Islet of Langerhans (tissue), 1 donor: ENCODE measurements around the gene ALOX5AP.

Source experiments
- FAIRE-seq: peaks from one replicate; lab custom pipeline; 2011; peaks lifted over from hg19 to GRCh38; lab: Jason Lieb, UNC

ALOX5AP gene

GRCh38 chr13:30714629-30715371, 20.5 kb upstream of the ALOX5AP start:
- no peak for FAIRE-seq

GRCh38 chr13:30715372-30715756, 20.0 kb upstream of the ALOX5AP start:
- no peak for FAIRE-seq

DNA sequence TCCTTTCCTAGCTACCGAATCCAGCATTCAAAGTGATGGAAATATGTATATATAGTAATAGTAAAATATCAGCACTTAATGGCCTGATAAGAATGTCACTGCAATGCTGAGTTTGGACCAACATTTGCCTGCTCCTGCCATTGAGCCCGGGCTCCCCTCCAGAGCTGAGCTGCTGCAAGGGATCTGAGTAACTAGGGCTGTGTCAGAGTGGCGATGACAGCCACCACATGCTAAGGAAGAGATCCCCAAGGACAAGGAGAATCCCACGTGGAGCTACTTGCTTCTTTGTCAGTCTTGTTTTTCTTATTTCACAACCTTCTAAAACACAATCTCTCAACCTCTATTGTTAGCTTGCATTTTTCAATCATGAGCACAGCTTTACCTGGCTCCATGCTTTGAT, 19.5 kb upstream of the ALOX5AP start:
- FAIRE-seq: no peak

GRCh38 chr13:30718661-30719524, 16.4 kb upstream of the ALOX5AP start:
- FAIRE-seq: no peak

- no peak for FAIRE-seq
Observed at GRCh38 chr13:30719525-30719914, 15.8 kb upstream of the ALOX5AP start.

GRCh38 chr13:30720172-30720869, 15.0 kb upstream of the ALOX5AP start:
- FAIRE-seq: no peak

DNA sequence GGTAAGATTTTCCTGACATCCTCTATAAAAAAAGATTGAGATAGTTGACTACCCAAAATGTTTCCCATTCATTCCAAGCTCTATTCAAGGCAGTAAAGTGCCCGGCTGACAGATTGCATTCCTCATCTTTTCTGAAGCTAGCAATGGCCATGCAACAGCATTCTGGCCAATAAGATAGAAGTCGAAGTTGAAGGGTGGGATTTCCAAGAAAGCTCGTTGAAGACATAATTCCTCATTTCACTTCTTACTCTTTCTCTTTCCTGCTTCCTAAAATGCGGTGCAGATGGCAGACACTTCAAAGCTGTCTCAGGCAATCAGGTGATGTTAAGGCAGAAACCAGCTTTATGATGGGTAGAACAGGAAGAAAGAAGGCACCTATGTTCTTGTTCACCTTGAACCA, 13.4 kb upstream of the ALOX5AP start:
- no peak for FAIRE-seq

GRCh38 chr13:30722361-30722760, 13.0 kb upstream of the ALOX5AP start:
- FAIRE-seq: no peak

GRCh38 chr13:30724778-30725177, 10.6 kb upstream of the ALOX5AP start:
- FAIRE-seq: no peak

DNA sequence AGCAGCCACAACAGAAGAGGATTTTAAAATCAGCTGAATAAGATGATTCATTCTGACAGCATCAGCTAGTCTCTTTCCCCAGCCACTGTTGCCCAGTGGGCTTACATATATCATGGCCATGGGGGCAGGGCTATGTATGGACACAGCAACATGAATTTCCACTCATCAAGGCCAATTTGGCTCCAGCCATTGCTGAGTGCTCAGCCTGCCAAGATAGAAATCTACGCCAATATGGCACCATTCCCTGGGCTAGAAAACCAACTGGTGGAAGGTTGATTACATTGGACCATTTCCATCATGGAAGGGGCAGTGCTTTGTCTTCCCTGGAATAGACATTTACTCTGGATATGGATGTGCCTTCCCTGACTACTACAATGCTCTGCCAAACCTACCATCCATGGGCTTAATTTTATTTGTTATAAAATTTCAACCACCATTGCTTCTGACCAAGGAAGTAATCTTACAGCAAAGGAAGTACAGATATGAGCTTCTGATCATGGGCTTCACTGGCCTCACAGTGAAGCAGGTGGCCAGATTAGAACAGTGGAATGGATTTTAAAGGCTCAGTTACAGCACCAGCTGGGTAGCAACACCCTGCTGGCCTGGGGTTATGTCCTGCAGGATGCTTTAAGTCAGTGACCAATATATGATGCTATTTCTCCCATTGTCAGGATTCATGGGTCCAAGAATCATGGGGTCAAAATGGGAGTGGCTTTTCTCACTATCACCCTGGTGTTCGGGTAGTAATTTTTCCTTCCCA, 9.8 kb upstream of the ALOX5AP start:
- FAIRE-seq: no peak

GRCh38 chr13:30726192-30726591, 9.2 kb upstream of the ALOX5AP start:
- FAIRE-seq: no peak

DNA sequence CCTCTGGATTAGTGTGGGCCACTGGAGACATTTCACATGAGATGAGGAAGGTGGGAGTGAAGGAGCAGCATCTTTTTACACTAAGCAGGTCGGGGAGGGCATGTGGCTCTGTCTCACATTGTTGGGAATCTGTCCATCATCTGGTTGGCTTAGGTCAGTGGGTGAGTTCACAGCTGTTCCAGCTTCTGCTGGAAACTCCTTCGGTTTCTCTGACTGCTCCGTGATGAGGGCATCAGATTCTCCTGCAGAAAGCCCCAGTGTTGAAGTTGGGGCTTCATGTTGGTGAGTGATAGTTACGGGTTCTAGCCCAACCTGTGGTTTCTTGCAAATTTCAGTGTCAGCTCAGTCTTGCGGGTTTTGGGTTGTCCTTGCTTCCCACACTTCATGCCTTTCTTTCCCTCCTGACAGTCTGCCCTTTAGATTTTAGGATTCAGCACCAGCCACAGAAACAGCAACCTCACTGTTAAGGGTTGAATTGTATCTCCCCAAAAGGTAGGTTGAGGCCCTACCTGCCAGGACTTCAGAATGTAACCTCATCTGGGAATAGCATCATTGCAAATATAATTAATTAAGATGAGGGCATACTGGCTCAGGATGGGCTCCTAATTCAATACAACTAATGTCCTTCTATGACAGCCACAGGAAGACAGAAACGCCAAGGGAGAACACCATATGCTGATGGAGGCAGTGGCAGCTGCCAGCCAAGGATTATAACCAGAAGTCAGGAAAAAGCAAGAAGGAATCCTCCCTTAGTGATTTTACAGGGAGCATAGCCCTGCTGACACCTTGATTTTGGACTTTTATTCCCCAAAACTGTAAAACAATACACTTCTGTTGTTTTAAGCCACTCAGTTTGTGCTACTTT, 7.6 kb upstream of the ALOX5AP start:
- FAIRE-seq: no peak

- FAIRE-seq: no peak
Observed at GRCh38 chr13:30729801-30730200, 5.5 kb upstream of the ALOX5AP start.

DNA sequence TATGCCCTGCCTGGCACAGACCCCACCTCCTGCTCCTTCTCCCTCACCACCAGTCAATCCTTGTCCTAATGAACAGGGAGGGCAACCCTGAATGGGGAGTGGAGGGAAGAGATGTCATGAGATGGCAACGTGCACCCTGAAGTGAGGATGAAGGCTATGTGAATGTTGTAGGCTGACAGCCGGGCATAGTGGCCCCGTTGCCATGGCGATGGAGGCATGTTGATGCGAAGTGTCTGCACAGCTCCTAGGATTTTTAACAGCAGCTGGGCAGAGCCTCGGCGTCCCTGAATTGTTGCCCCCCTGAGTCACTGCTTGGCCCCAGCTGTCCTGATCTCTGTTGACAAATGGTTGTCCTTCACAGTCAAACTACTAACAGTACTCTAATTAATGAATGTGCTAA, 4.8 kb upstream of the ALOX5AP start:
- no peak for FAIRE-seq

DNA sequence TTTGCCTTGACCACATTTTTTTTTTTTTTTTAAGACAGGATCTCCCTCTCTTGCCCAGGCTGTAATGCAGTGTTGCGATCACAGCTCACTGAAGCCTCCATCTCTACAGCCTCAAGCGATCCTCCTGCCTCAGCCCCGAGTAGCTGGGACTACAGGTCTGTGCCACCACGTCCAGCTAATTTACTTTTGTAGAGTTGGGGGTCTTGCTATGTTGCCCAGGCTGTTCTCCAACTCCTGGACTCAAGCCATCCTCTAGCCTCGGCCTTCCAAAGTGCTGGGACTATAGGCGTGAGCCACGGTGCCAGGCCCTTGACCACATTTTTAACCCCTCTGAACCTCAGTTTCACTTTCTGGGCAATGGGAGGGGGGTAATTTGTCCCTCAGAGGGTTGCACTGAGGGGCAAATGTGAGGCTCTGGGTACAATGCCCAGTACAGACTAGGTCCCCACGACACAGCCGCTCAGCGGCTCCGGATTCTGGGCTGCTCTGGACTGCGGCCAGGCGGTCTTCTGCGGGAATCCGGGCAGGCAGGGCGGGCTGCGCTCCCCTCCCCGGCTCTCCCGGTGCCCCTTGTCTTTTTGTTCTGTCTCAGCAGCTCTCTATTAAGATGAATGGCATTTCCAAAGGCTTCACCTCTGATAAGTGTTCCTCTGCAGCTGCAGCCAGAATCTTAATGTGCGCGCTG, 3.8 kb upstream of the ALOX5AP start:
- no peak for FAIRE-seq

DNA sequence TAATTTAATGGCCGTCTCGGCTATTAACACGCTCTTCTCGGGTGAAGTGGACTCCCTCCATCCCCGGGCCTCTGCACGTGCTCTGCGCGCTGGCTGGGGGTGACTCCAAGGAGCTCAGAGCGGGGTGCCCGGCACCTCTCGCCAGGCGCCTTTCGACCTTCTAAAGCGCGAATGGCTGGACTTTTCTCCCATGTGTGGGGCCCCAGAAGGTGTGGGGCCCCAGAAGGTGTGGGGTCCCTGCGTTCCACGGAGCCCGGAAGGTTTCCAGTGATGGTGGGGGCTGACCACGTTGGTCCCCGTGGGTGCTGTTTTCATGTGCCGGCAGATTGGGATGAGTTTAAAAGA, 3.3 kb upstream of the ALOX5AP start:
- no peak for FAIRE-seq

- FAIRE-seq: no peak
Observed at GRCh38 chr13:30734439-30734838, 904 bp upstream of the ALOX5AP start.

GRCh38 chr13:30735872-30736175, 481 bp downstream of the ALOX5AP start:
- FAIRE-seq: no peak

DNA sequence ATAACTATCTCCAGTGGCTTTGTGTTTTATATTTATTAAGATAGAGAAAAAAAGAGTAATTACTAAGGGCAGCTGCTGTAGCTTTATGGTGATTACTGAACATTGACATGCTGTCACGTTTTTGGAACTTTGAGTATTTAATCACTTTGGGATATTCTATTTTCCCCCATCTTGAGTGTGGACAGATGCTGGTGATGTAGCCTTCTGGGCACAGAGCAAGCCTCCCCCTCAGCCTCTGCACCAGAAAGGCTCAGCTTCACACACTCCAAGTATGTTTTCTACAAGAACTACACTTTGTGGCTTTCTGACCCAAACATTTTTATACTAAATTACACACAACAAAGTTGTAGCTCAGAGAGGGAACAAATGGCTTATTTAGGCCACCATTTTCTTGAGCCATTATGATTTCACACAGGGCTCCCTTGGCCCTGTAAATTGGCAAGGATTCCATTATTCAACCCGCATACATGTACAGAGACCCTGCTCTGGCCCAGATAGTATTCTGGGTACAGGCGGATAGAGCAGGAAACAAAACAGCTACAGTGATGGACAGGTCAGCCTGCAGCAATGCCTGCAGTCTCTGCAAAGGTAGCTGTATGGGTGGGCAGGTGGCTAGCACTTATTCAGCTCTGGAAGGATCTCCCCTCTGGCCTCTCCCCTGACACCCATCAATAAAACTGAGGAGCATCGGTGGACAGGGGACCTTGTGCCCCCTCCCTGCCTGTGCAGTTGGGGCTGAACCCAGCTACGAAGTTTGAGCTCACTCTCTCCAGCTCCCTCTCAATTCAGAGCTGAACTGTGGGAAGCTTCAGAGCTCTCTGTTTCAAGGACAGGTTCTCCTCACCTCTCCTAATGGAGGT, 1.3 kb downstream of the ALOX5AP start:
- no peak for FAIRE-seq
